NT2/D1 (cell line): ENCODE data around the gene ANXA10.

Source experiments
- DNase-seq: peaks from one replicate; pipeline ENCODE4 v3.0.0-alpha.2; 2011; ENCODE audit warnings: low read depth, low spot score
- H3K27me3 ChIP-seq: 2 replicates; pipeline ENCODE4 v1.6.0; 2011; ENCODE audit warnings: mild to moderate bottlenecking; ENCODE audit not compliant: insufficient read length, insufficient read depth
- H3K36me3 ChIP-seq: 2 replicates; pipeline ENCODE4 v1.6.1; 2011; ENCODE audit warnings: mild to moderate bottlenecking, low read length, mixed read lengths; ENCODE audit not compliant: insufficient read depth, insufficient read length
- H3K4me1 ChIP-seq: 2 replicates; pipeline ENCODE4 v1.5.1; 2011; ENCODE audit not compliant: insufficient read depth, insufficient read length
- H3K4me3 ChIP-seq: 2 replicates; pipeline ENCODE4 v1.5.1; 2011; ENCODE audit warnings: low read depth; ENCODE audit not compliant: insufficient read length
- H3K9ac ChIP-seq: 2 replicates; pipeline ENCODE4 v1.6.0; 2011; ENCODE audit warnings: low read depth; ENCODE audit not compliant: insufficient read length
- H3K9me3 ChIP-seq: 2 replicates; pipeline ENCODE4 v1.5.1; 2011; ENCODE audit warnings: mild to moderate bottlenecking, low read length; ENCODE audit not compliant: insufficient read depth
- SUZ12 ChIP-seq: IDR thresholded peaks from 2 replicates; pipeline ENCODE4 v1.6.1; 2011; ENCODE audit not compliant: insufficient read length, insufficient read depth; ENCODE audit errors: extremely low read depth
- YY1 ChIP-seq: IDR thresholded peaks from 2 replicates; pipeline ENCODE4 v1.6.1; 2011; ENCODE audit not compliant: insufficient read length, insufficient read depth
- ZNF274 ChIP-seq: IDR thresholded peaks from 2 replicates; pipeline ENCODE4 v1.6.1; 2011; ENCODE audit warnings: mild to moderate bottlenecking, low read depth, low read length

The ANXA10 gene

GRCh38 chr4:168119100-168119499 is 26.8 kb downstream of the ANXA10 start:
- no peak for TF ChIP-seq SUZ12
- no peak for TF ChIP-seq YY1
- TF ChIP-seq ZNF274 = no peak
- no peak for DNase-seq
- no peaks in the 10 kb centered on the region for H3K36me3 ChIP-seq

GRCh38 chr4:168119890-168120289 is 27.6 kb downstream of the ANXA10 start:
- Histone ChIP-seq H3K4me3 (no peak overlapping the region), H3K36me3 (no peaks in the 10 kb centered on the region), H3K27me3 (no peaks in the 10 kb centered on the region), H3K4me1 (no peaks in the 10 kb centered on the region), H3K9ac (no peak overlapping the region), H3K9me3 (no peaks in the 10 kb centered on the region)
- DNase-seq = no peak
- TF ChIP-seq YY1 (no peak), SUZ12 (no peak), ZNF274 (no peak)

More at GRCh38 chr4:168119100-168119499, 26.8 kb downstream of the ANXA10 start:
- no peaks in the 10 kb centered on the region for H3K9me3 ChIP-seq
- H3K9ac ChIP-seq = no peak overlapping the region
- no peaks in the 10 kb centered on the region for H3K4me1 ChIP-seq
- no peak overlapping the region for H3K4me3 ChIP-seq
- H3K27me3 ChIP-seq = no peaks in the 10 kb centered on the region

GRCh38 chr4:168120811-168121210 is 28.5 kb downstream of the ANXA10 start:
- Histone ChIP-seq H3K27me3 (no peaks in the 10 kb centered on the region), H3K9me3 (no peaks in the 10 kb centered on the region), H3K9ac (no peak overlapping the region), H3K4me1 (no peaks in the 10 kb centered on the region), H3K36me3 (no peaks in the 10 kb centered on the region), H3K4me3 (no peak overlapping the region)
- no peak for DNase-seq
- TF ChIP-seq YY1 (no peak), ZNF274 (no peak), SUZ12 (no peak)

GRCh38 chr4:168124008-168124641 is 31.8 kb downstream of the ANXA10 start:
- TF ChIP-seq YY1 = no peak
- TF ChIP-seq SUZ12 = no peak
- TF ChIP-seq ZNF274 = no peak
- no peaks in the 10 kb centered on the region for H3K27me3 ChIP-seq

GRCh38 chr4:168126952-168127351 is 34.6 kb downstream of the ANXA10 start:
- DNase-seq = no peak
- H3K4me3 ChIP-seq = no peak overlapping the region
- H3K9me3 ChIP-seq = no peaks in the 10 kb centered on the region
- H3K36me3 ChIP-seq = no peaks in the 10 kb centered on the region
- TF ChIP-seq YY1 (no peak), ZNF274 (no peak), SUZ12 (no peak)
- no peak overlapping the region for H3K9ac ChIP-seq
- no peaks in the 10 kb centered on the region for H3K4me1 ChIP-seq
- no peaks in the 10 kb centered on the region for H3K27me3 ChIP-seq

More at GRCh38 chr4:168124008-168124641, 31.8 kb downstream of the ANXA10 start:
- Histone ChIP-seq H3K4me3 (no peak overlapping the region), H3K9ac (no peak overlapping the region), H3K36me3 (no peaks in the 10 kb centered on the region), H3K9me3 (no peaks in the 10 kb centered on the region), H3K4me1 (no peaks in the 10 kb centered on the region)
- DNase-seq = no peak

GRCh38 chr4:168128601-168129000 is 36.3 kb downstream of the ANXA10 start:
- Histone ChIP-seq H3K27me3 (no peaks in the 10 kb centered on the region), H3K9me3 (no peaks in the 10 kb centered on the region), H3K36me3 (no peaks in the 10 kb centered on the region), H3K4me1 (no peaks in the 10 kb centered on the region), H3K9ac (no peak overlapping the region), H3K4me3 (no peak overlapping the region)
- no peak for DNase-seq
- TF ChIP-seq YY1 (no peak), ZNF274 (no peak), SUZ12 (no peak)

- H3K4me3 ChIP-seq = no peak overlapping the region
- H3K27me3 ChIP-seq = no peaks in the 10 kb centered on the region
- H3K9me3 ChIP-seq = no peaks in the 10 kb centered on the region
- no peaks in the 10 kb centered on the region for H3K4me1 ChIP-seq
- no peak overlapping the region for H3K9ac ChIP-seq
- no peaks in the 10 kb centered on the region for H3K36me3 ChIP-seq
- no peak for TF ChIP-seq YY1
- TF ChIP-seq ZNF274 = no peak
- TF ChIP-seq SUZ12 = no peak
- no peak for DNase-seq
Measured at GRCh38 chr4:168129046-168129772, 36.9 kb downstream of the ANXA10 start.
